ENCODE measurements around the gene HTT.
A peak's percentile ranks its signal among the peaks of the same experiment; 100 is the strongest.

The HTT gene

GRCh38 chr4:3280466-3280865 lies 206.0 kb downstream of the HTT start:
- DNase-seq = no peak

DNA sequence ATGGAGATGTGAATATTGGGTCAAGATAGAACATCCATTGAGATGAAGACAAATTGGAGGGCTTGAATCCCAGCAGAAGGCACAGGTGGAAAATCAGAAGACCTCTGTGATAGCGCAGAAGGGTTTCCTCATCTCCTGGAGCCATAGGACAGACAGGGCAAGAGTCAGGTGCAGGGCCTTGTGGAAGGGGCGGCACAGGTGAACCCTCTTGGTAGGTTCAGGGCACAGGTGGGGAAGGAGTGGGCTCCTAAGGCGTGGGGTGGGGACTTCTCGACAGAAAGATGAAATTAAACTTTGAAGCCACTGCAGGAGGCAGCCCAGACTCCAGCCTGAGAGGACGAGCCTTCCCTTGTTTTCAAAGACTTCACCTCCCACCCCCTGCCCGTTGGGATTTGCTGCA lies 209.0 kb downstream of the HTT start:
- DNase-seq = no peak

- DNase-seq = peak; percentile 38
Measured at GRCh38 chr4:3283916-3284315, 209.4 kb downstream of the HTT start.

DNA sequence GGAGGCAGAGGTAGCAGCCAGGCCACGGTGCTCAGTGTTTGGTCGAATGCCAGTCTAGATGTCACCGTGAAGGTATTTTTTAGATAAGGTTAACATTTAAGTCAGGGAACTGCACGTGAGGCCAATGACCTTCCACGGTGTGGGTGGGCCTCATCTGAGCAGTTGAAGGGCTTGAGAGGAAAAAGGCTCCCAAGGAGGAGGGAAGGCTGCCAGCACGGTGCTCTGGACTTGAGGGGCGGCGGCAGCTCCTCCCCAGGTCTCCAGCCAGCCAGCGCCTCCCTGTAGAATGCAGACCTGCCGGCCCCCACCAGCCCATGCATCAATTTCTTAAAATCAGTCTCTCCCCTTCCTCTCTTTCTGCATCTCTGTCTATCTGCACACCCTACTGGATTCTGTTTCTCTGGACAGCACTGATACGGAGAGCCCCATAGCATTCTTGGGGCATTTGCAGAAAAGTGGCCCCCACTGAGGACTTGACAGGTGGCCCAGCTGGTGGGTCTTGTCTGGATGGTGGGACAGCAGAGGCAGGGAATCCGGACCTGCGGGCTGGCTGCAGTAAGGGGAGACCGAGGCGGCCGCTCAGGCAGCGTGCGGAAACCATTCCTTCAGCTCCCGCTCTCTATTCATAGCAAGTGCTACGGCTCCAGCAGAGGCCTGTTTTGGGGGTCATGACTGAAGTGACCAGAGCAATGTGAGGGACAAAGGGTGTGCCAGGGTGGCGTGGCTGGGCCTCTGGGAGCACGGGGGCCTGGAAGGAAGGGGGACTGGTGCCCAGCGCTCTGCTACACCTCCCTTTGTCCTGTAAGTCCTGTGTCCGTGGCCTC lies 210.5 kb downstream of the HTT start:
- DNase-seq = peak; percentile 38

DNA sequence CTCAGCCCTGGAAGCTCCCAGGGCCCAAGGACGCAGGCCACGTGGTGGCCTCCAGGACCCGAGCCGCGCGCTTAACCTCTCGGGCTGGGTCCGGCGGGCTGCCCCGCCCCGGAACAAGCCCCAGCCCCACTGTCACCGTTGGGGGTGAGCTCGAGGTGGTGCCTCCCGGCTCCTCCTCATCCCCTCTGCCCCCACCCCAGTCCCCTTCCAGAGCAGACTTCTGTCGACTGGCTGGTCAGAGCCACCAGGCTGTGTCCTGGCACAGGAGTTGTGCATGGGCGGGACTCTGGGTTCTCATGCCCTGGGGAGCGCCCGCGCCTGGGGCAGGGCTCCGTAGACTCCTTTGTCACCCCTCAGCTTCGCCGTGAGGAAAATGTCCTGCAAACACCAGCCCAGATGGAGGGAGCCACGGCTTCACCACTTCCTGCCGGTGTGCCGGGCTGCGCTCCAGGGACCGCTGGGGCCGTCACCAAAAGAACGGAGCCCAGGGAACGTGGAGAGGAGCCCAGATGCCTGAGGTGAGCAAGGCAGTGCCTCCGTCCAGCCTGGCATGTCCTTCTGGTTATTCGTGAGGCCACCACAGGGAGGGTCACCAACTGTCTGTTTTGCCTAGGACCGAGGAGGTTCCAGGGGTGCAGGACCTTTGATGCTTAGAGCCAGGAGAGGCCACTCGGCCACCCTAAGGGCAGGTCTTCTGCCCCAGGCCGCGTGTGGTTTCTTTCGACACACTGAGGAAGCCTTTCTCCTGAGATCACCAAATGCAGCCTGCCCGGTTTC lies 211.3 kb downstream of the HTT start:
- DNase-seq = peak; percentile 64

DNA sequence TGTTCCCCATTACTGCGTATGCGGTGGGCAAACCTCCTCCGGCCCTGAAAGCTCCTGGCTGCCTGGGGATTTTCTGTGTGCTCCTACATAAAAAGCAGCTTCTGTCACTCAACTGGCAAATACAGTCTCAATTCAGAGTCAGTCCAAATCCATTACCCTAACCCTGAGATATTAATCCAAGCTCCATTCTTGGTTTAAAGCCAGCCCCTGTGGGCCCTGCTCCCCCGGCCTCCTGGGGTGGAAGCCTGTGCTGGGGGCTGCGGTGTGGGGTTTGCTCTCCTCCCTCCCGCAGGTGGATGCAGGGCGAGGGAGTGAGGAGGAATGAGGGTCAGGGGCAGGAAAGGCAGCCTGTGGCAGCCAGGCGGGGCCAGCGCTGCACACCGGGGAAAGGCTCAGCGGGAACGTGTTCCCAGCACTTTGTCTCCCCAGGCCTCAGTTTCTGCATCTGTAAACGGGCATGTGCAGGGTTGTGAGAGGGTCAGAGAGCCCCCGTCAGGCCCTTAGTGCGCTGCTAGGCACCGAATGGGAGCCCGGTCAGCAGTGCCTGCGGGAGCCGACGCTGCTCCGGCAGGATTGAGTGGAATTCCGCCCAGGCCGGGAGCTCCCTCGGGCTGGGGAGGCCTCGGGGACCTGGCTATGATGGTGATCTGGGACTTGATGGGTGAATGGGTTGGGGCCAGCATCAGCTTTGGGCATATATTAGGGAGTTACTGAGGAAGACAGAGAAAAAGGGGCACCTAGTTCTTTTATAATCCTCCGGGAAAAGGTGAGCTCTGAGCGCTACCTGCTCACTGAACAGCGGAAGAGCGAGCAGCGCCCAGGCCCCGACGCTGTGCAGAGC lies 212.1 kb downstream of the HTT start:
- peak; percentile 57 for DNase-seq

- DNase-seq = peak; percentile 28
Measured at GRCh38 chr4:3287271-3287971, 212.9 kb downstream of the HTT start.

- DNase-seq = peak; percentile 48
Measured at GRCh38 chr4:3287972-3288570, 213.6 kb downstream of the HTT start.

DNA sequence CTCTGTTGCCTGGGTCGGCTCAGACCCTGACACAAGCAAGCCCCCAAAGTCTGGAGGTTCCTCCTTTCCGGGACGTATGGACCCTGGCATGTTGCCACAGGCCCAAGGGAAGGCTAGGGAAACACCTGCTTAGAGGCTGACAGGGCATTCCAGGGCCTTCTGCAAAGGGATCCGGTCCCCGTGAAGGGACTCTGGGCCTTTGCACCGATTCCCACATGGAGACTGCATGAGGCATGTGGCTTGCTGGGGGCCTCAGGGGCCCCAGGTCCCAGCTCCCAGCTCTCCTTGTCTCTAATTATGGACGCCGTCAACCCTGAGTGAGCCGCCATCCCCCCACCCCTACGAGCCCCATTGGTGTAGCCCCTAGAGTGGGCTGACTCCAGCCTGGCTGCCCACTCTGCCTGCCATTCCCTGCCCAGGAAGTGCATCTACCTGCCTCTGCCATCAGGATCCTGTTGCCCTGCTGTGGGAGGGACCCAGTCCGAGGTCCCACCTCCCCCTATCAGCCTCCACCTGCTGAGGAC lies 214.2 kb downstream of the HTT start:
- DNase-seq = peak; percentile 49

DNA sequence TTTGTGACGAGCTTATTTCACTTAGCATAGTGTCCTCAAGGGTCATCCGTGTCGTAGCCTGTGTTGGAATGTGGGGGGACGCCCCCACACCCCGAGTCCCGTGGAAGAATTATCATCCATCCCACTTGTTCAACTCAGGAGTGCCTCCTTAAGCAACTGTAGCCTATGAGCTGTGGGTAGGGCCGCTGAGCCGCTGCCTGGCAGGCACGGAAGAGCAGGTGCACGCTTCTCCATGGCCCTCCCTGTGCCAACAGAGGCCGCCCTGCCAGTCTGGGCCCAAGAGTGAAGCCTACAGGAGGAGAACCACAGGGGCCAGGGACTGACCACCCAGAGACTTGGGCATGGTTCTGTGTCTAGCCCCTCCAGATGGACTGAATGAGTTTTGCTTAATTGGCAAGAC lies 216.0 kb downstream of the HTT start:
- peak; percentile 37 for DNase-seq

DNA sequence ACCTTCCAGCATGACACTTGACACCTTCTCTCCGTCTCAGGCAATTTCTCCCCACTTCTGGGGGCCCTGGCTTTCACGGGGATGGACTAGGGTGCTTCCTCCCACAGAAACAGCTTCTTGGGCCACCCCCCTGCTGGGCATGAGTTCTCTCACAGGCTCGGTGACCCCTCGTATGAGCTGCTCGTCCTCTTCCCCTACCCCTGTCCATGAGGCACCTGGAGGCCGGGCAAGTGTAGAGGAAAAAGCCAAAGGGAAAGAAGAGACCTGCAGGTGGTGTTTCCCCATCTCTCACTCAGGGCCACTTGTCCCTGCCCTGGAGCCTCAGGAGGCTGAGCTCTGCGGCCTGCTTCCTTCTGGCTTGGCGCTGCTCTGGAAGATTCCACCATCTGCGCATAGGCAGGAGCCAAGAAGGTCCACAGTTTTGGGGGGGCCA lies 216.4 kb downstream of the HTT start:
- no peak for DNase-seq

GRCh38 chr4:3291411-3291968 lies 217.0 kb downstream of the HTT start:
- DNase-seq = no peak

- peak; percentile 78 for DNase-seq
Measured at GRCh38 chr4:3291969-3292570, 217.6 kb downstream of the HTT start.

DNA sequence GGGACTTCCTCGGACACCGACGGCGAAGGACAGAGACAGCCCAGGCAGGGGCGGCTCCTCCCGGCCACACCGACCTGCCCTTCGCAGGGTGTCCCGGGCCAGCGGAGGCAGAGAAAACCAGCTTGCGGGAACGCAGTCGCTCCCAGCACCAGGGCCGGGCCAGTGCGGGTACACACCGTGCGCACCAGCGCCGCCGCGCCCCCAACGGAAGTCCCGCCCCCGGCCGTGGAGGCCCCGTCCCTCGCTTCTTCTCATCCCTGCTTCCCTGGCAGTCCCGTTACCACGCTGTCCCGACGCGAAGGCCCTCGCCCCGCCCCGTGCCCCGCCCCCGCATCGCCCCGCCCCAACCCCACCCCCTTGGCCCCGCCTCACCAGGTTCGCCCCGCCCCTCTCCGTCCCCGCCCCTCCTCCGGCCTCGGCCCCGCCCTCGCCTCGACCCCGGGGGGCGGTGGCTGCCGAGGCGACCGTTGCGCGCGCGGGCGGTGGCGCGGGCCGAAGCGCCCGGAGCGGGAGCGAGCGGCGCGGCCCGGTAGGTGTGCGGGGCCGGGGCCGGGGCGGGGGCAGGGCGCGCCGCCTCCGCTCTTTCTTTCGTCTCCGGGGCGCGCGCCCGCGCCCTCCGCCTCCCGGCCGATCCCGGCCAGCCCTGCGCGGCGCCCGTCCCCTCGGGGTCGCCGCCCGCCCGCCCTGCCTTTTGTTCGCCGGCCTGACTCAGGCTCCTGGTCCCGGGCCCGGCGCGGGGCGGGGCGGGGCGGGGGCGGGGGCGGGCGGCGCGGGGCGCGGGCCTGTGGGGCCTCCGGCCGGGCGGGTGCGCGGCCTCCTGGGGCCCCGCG lies 218.3 kb downstream of the HTT start, which contains the start of gene RGS12:
TSS of gene RGS12 (plus strand) at position 451 of the 830 bp plus-strand sequence. CDS start 23,150 bp downstream, outside the sequence.
- DNase-seq = peak; percentile 98
